NCI-H510A treated with DMSO at 0.1 percent for 48 hours (cell line): ENCODE results near the gene IL27RA.
"Not testable (repeated sequence)": the region's sequence is repeated elsewhere in the genome, so short reads cannot be mapped to it uniquely, and the experiment has no call there.

Experiments
- DNase-seq: peaks from one replicate; lab custom pipeline; 2025; lab: John Stamatoyannopoulos, UW

The IL27RA gene

DNA sequence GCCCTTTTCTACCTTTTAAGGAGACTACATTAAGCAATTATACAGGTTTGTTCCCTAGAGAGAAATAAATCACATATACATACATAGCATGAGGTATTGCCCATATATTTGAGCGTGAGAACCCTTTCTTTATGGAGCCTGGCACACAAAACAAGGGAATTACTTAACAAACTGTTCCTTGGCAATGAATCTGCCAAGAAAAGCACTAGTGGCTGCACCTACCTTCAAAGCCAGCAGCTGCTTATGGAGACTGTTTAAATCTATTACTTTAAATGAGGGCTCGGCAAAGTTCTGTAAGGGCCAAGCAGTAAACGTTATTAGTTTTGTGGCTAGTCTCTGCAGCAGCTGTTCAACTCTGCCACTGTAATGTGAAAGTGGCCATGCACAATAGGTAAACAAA, 32.5 kb upstream of the IL27RA start:
- DNase-seq, result no peak

- no peak for DNase-seq
Observed at GRCh38 chr19:14000691-14001375, 30.7 kb upstream of the IL27RA start.

DNA sequence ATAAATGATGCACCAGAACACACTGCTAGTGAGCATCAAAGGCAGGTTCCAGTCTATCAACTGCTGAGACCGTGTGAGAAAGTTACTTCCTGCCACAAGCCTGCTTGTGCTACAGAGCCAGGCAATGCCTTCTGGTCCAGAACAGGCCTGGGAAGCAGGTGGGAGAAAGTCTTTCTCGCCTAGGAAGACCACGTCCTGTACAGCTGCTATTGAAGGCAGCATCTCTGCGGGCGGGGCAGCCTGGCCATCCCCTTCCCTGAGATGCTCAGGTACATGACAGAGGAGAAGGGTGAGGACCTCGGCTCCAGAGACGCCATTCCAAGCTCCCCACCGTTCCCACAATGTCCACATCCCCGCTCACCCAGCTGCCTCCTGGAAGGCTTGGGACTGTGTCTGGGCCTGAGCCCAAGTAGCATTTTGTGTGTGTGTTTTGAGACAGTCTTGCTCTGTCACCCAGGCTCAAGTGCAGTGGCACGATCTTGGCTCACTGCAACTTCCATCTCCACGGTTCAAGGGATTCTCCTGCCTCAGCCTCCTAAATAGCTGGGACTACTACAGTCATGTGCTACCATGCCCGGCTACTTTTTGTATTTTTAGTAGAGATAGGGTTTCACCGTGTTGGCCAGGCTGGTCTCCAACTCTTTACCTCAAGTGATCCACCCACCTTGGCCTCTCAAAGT, 28.9 kb upstream of the IL27RA start:
- no peak for DNase-seq

DNA sequence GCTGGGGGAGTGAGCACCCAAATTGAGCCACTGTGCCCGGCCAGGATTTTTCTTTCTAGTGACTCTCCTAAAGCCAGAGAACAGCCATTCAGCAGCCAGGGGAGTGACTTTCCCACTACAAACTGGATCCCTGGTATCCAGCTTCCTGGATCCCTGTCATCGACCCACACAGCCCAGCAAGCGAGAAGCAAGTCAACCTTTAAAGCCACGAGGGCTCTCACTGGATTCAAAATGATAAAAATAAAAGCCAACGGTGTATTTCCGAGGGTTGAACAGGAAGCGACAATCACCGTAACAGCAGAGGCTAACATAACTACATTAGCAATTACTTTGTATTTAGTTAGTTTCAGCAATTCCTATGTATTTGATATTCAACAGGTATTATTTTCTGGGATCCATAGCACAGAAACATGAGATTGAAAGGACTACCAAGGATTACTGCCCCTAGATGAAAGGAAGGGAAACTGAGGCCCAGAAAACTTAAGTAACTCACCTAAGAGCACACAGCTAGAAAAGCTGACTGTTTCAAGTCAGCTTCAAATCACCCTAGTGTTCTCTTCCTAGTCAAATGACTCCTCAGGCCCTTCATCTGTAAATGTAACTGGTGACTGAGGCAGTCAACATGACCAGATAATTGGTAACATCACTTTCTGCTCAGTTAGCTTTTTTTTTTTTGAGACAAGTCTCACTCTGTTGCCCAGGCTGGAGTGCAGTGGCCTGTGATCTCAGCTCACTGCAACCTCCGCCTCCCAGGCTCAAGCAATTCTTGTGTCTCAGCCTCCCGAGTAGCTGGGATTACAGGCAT, 28.1 kb upstream of the IL27RA start:
- DNase-seq, result no peak

GRCh38 chr19:14004619-14005348, 26.8 kb upstream of the IL27RA start:
- no peak for DNase-seq

DNA sequence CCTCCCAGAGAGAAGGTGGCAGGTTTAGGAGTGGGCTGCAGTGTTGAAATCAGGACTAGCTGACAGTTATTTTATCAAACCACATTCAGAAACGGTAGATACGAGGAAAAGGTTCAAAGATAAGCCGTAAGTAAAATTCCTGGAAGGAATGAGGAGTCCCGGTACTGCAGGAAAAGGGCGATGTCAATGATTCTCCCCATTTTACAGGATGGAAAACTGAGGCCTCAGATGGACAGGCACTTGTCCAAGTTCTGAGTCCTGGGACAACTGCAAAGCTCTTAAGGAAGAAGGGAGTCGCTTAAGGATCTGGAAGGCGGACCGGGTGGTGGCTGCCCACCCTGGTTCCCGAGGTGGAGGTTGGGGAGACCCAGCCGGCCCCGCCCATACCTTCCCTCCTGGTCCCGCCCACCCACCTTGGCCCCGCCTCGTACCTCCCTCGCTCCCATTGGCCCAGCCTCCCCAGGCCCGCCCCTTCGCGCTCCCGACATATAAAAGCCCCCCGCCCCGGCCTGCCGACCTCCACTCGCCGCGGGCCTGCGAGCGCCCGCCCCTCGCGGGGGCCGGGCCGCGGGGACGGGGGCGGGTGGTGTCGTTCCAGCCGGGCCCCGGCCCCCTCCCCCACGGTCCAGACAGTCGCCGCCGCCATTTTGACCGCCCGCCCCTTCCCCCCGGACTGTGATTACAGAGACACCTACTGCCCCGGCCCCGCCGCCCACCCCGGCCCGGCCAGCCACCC, 26.0 kb upstream of the IL27RA start:
- DNase-seq, result peak; percentile 22

GRCh38 chr19:14006085-14006765, 25.3 kb upstream of the IL27RA start, which contains the start of gene RFX1:
TSS of gene RFX1 (minus strand) at chr19:14006320. CDS start at chr19:13993843, 12,477 bp downstream.
- DNase-seq, result peak; percentile 98

DNA sequence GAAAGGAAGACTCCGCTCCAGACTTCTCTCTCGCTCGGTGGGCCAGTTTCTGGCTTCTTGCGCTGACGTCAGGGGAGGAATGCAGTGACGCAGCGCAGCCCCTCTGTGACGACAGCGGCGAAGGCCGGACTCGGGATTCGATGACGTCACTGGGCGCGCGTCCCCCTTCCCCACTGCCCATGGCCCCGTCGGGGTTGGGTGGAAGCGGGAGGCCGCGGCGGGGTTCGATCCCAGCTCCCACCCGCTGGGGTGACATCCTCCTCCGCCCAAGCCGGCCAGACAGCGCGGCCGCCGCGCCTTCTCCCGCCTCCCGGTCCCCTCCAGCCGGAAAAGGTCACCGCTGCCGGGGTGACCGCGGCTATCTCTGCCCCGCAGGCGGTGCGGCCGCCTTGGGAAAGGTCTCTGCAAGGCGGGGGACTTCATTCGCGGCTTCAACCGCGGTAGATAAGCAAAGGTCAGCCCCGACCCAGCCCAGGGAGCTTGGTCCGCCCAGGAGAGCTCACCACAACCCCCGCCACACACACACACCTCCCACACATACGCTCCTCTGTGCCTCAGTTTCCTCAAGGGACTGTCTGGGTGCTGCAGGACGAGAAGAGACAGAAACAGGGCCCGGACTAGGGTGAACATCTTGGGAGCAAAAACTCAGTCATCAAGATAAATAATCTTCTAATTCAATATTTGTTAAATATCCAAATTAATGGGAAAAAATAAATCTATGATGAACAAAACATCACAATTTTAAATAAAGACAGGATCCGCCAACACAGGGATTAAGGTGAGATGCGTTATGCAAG, 24.6 kb upstream of the IL27RA start:
- no peak for DNase-seq

DNA sequence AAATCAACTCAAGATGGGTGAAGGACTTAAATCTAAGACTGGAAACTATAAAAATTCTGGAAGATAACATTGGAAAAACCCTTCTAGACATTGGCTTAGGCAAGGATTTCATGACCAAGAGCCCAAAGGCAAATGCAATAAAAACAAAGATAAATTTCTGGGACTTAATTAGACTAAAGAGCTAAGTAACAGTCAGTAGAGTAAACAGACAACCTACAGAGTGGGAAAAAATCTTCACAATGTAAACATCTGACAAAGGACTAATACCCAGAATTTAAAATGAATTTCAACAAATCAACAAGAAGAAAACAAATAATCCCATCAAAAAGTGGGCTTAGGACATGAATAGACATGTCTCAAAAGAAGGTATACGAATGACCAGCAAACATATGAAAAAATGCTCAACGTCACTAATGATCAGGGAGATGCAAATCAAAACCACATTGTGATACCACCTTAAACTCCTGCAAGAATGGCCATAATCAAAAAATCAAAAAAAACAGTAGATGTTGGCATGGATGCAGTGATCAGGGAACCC, 19.1 kb upstream of the IL27RA start:
- DNase-seq, result no peak

GRCh38 chr19:14015524-14016035, 16.0 kb upstream of the IL27RA start:
- DNase-seq, result no peak

DNA sequence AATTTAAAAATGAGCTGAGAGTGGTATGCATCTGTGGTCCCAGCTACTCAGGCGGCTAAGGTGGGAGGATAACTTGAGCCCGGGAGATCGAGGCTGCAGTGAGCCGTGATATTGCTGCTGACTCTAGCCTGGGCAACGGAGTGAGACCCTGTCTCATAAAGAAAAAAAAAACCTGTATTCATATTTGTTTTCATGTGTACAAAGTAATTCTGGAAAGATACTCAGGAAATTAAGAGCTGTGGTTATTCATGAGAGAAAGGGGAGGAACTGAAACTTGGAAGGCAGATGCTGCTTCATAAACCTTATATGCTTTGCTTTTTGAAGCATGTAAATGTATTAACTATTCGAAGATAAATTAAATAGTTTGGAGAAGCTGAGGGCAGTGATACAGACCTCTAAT, 12.5 kb upstream of the IL27RA start:
- no peak for DNase-seq

GRCh38 chr19:14019739-14020138, 11.8 kb upstream of the IL27RA start:
- not testable (repeated sequence) for DNase-seq

GRCh38 chr19:14021474-14021873, 10.1 kb upstream of the IL27RA start:
- DNase-seq, result no peak

DNA sequence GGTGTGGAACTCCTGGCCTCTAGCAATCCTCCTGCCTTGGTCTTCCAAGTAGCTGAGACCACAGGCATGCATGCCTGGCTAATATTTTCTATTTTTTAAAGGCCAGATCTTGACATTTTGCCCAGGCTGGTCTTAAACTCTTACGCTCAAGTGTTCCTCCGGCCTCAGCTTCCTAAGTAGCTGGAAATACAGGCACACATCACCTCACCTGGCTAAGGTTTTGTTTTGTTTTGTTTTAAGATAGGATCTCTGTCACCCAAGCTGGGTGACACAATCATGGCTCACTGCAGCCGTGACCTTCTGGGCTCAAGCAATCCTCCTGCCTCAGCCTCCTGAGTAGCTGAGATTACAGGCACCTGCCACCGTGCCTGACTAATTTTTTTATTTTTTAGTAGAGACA, 9.1 kb upstream of the IL27RA start:
- DNase-seq, result no peak

- DNase-seq, result peak; percentile 69
Observed at GRCh38 chr19:14023404-14024235, 7.9 kb upstream of the IL27RA start.

GRCh38 chr19:14026652-14027192, 4.8 kb upstream of the IL27RA start:
- DNase-seq, result not testable (repeated sequence)

- no peak for DNase-seq
Observed at GRCh38 chr19:14027856-14028450, 3.6 kb upstream of the IL27RA start, which contains the start of gene RLN3. TSS of gene RLN3 (plus strand) at chr19:14028148. CDS start at chr19:14028205, 57 bp downstream.

- DNase-seq, result no peak
Observed at GRCh38 chr19:14028901-14029300, 2.7 kb upstream of the IL27RA start.
